ENCODE measurements around the gene STX8.
"Not testable (repeated sequence)": the region's sequence is repeated elsewhere in the genome, so short reads cannot be mapped to it uniquely, and the experiment has no call there.

The STX8 gene

GRCh38 chr17:9342225-9342624 is 233.4 kb downstream of the STX8 start:
- no peak for ATAC-seq
- TF ChIP-seq ZFP30 (CRISPR knock-in tag; IDR thresholded peaks at IDR 0.05) (no peak), TCF4 (CRISPR knock-in tag; IDR thresholded peaks at IDR 0.05; ENCODE audit: borderline replicate concordance) (no peak), ISL1 (CRISPR knock-in tag; IDR thresholded peaks at IDR 0.05) (no peak), CSDC2 (CRISPR knock-in tag; IDR thresholded peaks at IDR 0.05) (no peak), SNAI2 (CRISPR knock-in tag; IDR thresholded peaks at IDR 0.05) (no peak), CREB5 (CRISPR knock-in tag; IDR thresholded peaks at IDR 0.05; ENCODE audit: low read depth) (no peak)
- TF ChIP-seq, protein P1, sequence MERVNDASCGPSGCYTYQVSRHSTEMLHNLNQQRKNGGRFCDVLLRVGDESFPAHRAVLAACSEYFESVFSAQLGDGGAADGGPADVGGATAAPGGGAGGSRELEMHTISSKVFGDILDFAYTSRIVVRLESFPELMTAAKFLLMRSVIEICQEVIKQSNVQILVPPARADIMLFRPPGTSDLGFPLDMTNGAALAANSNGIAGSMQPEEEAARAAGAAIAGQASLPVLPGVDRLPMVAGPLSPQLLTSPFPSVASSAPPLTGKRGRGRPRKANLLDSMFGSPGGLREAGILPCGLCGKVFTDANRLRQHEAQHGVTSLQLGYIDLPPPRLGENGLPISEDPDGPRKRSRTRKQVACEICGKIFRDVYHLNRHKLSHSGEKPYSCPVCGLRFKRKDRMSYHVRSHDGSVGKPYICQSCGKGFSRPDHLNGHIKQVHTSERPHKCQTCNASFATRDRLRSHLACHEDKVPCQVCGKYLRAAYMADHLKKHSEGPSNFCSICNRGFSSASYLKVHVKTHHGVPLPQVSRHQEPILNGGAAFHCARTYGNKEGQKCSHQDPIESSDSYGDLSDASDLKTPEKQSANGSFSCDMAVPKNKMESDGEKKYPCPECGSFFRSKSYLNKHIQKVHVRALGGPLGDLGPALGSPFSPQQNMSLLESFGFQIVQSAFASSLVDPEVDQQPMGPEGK (CRISPR knock-in tag; IDR thresholded peaks at IDR 0.05; ENCODE audit: borderline replicate concordance), result no peak

- no peak for TF ChIP-seq BACH2 (CRISPR knock-in tag; IDR thresholded peaks at IDR 0.05; ENCODE audit: borderline replicate concordance)
- no peak for ATAC-seq
Observed at GRCh38 chr17:9339958-9340357, 235.7 kb downstream of the STX8 start.

GRCh38 chr17:9339482-9339881 is 236.1 kb downstream of the STX8 start:
- ATAC-seq, result not testable (repeated sequence)

DNA sequence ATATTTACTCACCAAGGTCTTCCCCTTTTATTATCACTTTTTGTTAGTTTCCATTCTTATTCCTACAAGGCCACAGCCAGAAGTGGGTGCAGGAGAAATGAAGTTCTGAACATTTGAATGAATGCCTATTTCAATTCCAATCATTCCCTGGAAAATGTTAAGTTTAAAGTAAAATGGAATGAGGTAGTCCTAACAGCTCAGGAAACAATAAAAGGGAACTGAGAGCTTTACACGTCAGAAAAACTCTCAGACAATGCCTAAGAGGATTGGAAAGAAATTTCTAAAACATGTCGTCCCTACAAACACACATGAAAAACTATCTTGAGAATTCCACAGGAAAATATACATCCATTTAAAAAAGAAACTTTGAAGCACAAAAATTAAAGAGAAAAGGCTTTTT is 238.8 kb downstream of the STX8 start:
- ATAC-seq, result no peak

More for the DNA sequence above, 238.8 kb downstream of the STX8 start:
- no peak for TF ChIP-seq ISL1 (CRISPR knock-in tag; IDR thresholded peaks at IDR 0.05)
- no peak for TF ChIP-seq ZNF70 (CRISPR knock-in tag; IDR thresholded peaks at IDR 0.05)
- TF ChIP-seq GLIS3 (CRISPR knock-in tag; IDR thresholded peaks at IDR 0.05), result no peak
- TF ChIP-seq BACH2 (CRISPR knock-in tag; IDR thresholded peaks at IDR 0.05; ENCODE audit: borderline replicate concordance), result no peak
- TF ChIP-seq SNAI2 (CRISPR knock-in tag; IDR thresholded peaks at IDR 0.05), result no peak
- no peak for TF ChIP-seq ZFP3 (CRISPR knock-in tag; IDR thresholded peaks at IDR 0.05)
- no peak for TF ChIP-seq RARB (CRISPR knock-in tag; IDR thresholded peaks at IDR 0.05)
- no peak for TF ChIP-seq OSR1 (CRISPR knock-in tag; IDR thresholded peaks at IDR 0.05)
- TF ChIP-seq, protein P1 (CRISPR knock-in tag; IDR thresholded peaks at IDR 0.05; ENCODE audit: borderline replicate concordance), result no peak
- TF ChIP-seq TSHZ2 (CRISPR knock-in tag; IDR thresholded peaks at IDR 0.05), result no peak
- no peak for TF ChIP-seq ESRRG (CRISPR knock-in tag; IDR thresholded peaks at IDR 0.05)
- no peak for TF ChIP-seq CREB5 (CRISPR knock-in tag; IDR thresholded peaks at IDR 0.05; ENCODE audit: low read depth)
- no peak for TF ChIP-seq ZFP30 (CRISPR knock-in tag; IDR thresholded peaks at IDR 0.05)
- no peak for TF ChIP-seq TOX (CRISPR knock-in tag; IDR thresholded peaks at IDR 0.05; ENCODE audit: borderline replicate concordance)
- TF ChIP-seq ARNTL (CRISPR knock-in tag; IDR thresholded peaks at IDR 0.05; ENCODE audit: borderline replicate concordance, low read depth), result no peak
- no peak for TF ChIP-seq TCF4 (CRISPR knock-in tag; IDR thresholded peaks at IDR 0.05; ENCODE audit: borderline replicate concordance)
- TF ChIP-seq, protein P2, sequence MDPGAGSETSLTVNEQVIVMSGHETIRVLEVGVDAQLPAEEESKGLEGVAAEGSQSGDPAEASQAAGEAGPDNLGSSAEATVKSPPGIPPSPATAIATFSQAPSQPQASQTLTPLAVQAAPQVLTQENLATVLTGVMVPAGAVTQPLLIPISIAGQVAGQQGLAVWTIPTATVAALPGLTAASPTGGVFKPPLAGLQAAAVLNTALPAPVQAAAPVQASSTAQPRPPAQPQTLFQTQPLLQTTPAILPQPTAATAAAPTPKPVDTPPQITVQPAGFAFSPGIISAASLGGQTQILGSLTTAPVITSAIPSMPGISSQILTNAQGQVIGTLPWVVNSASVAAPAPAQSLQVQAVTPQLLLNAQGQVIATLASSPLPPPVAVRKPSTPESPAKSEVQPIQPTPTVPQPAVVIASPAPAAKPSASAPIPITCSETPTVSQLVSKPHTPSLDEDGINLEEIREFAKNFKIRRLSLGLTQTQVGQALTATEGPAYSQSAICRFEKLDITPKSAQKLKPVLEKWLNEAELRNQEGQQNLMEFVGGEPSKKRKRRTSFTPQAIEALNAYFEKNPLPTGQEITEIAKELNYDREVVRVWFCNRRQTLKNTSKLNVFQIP (CRISPR knock-in tag; IDR thresholded peaks at IDR 0.05; ENCODE audit: borderline replicate concordance, low read depth), result no peak
- no peak for TF ChIP-seq CSDC2 (CRISPR knock-in tag; IDR thresholded peaks at IDR 0.05)
- TF ChIP-seq ZNF8 (CRISPR knock-in tag; IDR thresholded peaks at IDR 0.05), result no peak
- no peak for TF ChIP-seq PPARA (CRISPR knock-in tag; IDR thresholded peaks at IDR 0.05; ENCODE audit: borderline replicate concordance)
